Retinal pigment epithelial cell (primary cell): Measurements from ENCODE around the gene MPRIP.

Experiments used
- DNase-seq: peaks from one replicate; pipeline ENCODE4 v3.0.0-alpha.2; 2010; ENCODE audit warnings: low read depth
- H3K4me3 ChIP-seq: 2 replicates; pipeline ENCODE4 v1.5.1; 2011; ENCODE audit warnings: mild to moderate bottlenecking, low read length, control low read depth, moderate library complexity
- CTCF ChIP-seq: conservative IDR thresholded peaks from 2 replicates; pipeline ENCODE4 v1.5.1; 2011; ENCODE audit warnings: low read depth, low read length, control low read depth, inconsistent platforms

The MPRIP gene

DNA sequence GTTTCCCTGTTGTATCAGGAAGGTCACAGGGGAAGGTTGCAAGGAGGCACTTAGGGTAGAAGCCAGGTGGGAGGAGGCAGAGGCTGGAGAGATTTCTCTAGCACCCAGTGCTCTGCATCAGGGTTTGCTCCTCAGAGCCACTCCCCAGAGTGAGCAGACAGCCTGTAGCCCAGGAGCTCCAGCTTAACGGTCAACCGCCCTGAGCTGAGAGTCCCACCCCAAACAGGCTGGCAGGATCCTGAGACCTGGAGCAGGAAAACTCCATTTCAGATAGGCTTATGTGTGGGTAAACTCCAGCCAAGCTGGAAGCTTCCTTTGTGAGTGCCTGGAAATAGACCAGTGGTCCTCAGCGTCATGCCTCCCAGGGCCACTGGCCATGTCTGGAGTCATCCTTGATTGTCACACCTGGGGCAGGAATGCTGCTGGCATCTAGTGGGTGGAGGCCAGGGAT lies 37.9 kb downstream of the MPRIP start:
- no peak overlapping the region for H3K4me3 ChIP-seq
- no peak for TF ChIP-seq CTCF
- no peak for DNase-seq

DNA sequence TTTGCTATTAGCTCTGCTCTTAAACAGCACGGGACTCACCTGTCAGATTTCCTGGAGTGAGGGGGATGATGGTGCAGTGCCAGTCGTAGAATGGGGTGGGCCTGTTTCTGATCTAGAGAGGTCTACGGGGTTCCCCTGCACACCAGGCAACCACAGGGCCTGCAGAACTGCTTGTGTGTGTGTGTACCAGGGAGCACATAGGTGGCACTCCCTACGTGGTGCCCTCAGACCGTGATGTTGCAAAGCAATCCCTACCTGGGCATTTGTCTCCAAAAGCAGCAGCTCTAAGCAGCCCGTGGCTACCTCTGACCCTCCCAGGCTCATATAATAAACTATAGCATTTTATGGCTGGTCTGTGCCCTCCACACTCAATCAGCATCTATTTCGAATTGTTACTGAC lies 38.5 kb downstream of the MPRIP start:
- no peak for TF ChIP-seq CTCF
- no peak for DNase-seq
- H3K4me3 ChIP-seq = no peak overlapping the region

DNA sequence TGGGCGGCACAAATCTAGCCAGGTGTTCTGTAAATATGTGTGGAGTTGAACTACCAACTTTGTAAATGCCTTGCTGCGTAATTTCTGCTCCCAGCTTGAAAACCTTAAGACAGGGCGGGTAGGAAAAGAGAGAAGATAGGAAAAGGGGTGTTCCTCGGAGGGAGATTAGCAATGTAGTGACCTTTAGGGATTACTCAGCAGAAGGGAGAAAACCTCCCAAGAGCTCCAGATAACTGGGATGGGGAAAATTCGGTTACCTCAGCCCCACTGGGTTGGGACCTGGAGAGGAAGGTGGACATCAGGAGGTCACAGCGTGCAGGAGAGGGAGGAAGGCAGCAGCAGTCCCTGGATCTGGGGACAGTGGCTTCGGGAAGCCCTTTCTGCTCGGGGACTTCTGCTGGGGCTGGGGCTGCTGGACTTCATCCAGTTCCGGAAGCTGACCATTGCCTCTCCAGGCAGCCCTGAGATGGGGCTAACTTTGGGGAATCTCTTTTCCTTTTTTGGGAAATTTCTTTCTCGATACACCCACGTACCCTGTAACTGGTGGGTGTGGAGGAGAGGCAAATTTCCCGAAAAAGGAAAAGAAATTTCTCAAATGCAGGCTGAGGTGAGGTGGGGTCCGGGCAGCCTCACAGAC lies 39.2 kb downstream of the MPRIP start:
- no peak for DNase-seq
- no peak for TF ChIP-seq CTCF
- no peak overlapping the region for H3K4me3 ChIP-seq

DNA sequence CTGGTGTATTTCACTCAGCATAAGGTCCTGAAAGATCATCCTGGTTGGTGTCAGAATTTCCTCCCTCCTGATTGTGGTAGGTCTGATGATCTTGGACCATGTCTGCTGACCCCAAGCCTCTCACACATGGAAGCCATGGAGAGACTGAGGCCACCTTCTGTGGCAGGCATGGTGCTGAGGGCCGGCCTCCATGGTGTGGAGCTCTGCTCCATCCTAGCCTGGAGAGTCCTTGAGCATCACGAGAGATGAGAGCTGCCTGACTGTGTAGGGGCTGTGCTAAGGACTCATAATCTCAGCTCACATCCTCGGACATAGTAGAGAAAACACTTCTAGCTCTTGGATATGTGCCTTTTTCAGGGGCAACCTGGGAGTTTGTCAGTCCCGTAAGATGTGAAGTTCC lies 40.6 kb downstream of the MPRIP start:
- no peak for TF ChIP-seq CTCF
- DNase-seq = no peak

DNA sequence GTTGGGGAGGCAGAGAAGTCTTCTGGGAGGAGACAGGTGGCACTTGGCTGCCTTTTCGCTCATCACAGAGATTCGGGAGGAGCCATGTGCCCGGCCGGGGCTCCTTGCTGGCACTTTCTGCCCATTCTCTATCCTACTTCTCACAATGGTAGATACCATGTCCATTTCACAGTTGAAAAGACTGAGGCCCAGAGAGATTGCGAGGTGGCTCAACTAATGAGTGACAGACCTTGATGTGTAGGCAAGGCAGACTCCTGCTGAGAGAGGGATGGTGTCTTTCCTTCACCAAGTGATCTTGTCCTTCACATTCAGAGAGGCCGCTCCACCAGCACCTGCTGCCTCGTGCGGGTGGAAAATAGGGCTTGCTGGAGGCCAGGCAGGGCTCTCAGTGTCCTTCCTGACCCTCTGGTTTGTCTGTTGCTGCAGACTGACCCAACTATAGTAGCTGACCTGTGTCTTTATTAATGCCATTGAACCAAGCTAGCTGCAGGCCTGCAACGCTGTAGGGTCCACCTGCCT lies 42.1 kb downstream of the MPRIP start:
- DNase-seq = no peak
- H3K4me3 ChIP-seq = no peak overlapping the region
- no peak for TF ChIP-seq CTCF

More for the DNA sequence above, 40.6 kb downstream of the MPRIP start:
- H3K4me3 ChIP-seq = no peak overlapping the region

GRCh38 chr17:17084941-17085340 lies 42.7 kb downstream of the MPRIP start:
- no peak for TF ChIP-seq CTCF
- no peak for DNase-seq
- no peak overlapping the region for H3K4me3 ChIP-seq

GRCh38 chr17:17086585-17086984 lies 44.3 kb downstream of the MPRIP start:
- H3K4me3 ChIP-seq = no peak overlapping the region
- TF ChIP-seq CTCF = no peak
- DNase-seq = no peak
